GM18861 (cell line): Measurements from ENCODE around the gene TRIML2.

Experiments
- ATAC-seq: cut with Tn5 transposase; IDR thresholded peaks from one replicate; pipeline ENCODE4 v1.9.1; 2021; ENCODE audit not compliant: unreplicated experiment

The TRIML2 gene, protein sequence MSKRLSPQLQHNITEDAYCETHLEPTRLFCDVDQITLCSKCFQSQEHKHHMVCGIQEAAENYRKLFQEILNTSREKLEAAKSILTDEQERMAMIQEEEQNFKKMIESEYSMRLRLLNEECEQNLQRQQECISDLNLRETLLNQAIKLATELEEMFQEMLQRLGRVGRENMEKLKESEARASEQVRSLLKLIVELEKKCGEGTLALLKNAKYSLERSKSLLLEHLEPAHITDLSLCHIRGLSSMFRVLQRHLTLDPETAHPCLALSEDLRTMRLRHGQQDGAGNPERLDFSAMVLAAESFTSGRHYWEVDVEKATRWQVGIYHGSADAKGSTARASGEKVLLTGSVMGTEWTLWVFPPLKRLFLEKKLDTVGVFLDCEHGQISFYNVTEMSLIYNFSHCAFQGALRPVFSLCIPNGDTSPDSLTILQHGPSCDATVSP

GRCh38 chr4:188109157-188109755 is at the start of gene TRIML2:
Gene TRIML2, minus strand, starts transcription at chr4:188109603. Its CDS starts 4,235 bp downstream, at chr4:188105368.
- no peak for ATAC-seq

- ATAC-seq = no peak
These were observed 48.9 kb upstream of the TRIML2 start for GRCh38 chr4:188158336-188158735.

DNA sequence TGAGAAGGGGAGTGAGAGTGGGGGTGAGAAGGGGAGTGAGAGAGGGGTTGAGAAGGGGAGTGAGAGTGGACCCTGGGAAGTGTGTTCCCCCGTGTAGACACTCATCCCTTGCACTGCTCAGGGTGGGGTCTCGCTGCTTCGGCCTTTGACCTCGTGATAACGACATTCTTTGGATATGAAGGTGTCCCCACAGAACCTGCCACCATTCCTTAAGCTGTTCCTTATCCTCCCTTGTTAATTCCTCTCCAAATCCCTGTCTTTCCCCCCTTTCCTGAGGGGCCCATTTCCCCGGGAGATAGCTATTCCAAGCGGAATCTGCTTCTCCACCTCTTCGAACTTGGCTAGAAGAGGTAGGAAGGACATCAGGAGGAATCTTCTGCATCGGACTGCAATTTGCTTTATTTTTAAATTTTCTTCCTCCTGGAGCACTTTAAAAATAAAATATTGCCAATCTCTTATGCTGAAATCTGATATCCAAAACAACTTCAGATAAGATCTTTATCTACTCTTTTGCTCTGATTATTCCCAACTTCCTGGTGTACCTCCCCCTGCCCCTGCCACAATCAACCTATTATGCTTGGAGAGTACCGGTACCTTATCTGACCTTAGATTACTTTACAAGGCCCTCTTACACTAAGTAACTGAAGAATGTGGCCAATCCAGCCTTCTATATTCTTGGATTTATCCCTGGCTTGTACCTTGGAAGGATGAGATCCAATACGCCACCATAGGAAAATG is 45.4 kb upstream of the TRIML2 start:
- no peak for ATAC-seq

- ATAC-seq = no peak
These were observed 38.4 kb upstream of the TRIML2 start for GRCh38 chr4:188147776-188148175.

- ATAC-seq = no peak
These were observed 37.8 kb upstream of the TRIML2 start for GRCh38 chr4:188147176-188147575.

DNA sequence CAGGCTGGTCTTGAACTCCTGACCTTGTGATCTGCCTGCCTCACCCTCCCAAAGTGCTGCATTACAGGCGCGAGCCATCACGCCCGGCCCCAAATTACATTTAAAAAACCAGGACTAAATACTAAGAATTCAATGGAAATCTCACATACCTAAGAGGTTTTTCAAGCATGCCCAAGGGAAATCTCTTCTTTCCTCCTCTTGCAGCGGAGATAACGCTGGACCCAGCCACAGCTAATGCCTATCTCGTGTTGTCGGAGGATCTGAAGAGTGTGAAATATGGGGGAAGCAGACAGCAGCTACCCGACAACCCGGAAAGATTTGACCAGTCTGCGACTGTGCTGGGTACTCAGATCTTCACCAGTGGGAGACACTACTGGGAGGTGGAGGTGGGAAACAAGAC is 37.2 kb upstream of the TRIML2 start:
- ATAC-seq = no peak

GRCh38 chr4:188145601-188146000 is 36.2 kb upstream of the TRIML2 start:
- ATAC-seq = no peak

DNA sequence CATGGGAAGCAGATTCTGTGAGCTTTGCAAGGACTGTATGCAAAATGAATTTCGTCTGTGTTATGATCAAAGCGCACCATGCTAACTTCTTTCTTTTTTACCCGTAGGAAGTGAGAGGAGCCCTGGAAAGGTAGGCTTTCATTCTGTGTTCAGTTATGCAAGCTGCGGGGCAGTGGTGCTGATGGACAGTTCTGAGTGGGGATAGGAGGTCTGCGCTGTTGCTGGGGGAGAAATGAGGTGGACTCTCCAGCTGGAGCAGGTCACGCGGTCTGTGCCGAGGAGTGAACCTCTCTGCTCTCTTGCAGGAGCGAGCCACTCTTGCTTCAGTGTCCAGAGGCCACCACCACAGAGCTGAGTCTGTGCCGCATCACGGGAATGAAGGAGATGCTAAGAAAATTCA is 34.3 kb upstream of the TRIML2 start:
- no peak for ATAC-seq

- ATAC-seq = no peak
These were observed 30.3 kb upstream of the TRIML2 start for GRCh38 chr4:188139671-188140070.

DNA sequence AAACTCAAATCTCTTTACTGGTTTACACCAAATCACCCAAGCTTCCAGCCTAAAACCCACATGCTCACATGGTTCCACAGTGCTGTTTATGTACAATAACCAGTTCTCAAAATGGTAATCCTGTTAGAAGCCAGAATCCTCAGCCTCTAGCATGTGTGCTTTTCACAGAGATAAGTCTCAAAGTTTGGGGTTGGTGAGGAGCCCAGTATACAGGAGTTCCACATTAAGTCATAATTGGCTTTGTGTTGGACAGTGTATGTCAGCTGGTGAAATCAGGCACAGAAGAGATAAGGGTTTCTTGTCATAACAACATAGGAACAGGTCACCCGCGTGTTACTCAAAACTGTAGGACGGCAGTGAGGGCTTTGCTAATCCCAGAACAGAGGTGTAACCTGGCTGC is 29.7 kb upstream of the TRIML2 start, which contains the start of gene TRIML1:
TRIML1 (plus strand) TSS at position 301 of the 400 bp plus-strand sequence. CDS start 118 bp downstream, outside the sequence.
- no peak for ATAC-seq

DNA sequence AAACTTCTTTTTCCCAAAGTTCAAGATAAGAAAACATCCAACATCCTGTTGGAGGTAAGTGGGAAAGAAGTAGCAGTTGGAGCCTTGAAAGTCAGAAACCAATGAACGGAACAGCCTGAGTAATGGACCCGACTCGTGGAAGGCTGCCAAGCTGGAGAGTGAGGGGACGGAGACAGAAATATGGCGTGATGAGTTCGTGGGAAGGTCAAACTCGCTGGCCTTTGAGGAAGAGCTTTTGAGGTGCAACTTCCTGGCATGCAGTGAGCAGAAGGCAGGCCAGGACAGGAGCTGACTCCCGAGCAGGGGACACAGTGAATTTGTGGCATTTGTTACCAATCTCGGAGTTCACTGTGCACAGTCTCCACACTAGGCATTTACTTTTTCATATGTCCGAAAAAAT is 28.8 kb upstream of the TRIML2 start:
- ATAC-seq = no peak

DNA sequence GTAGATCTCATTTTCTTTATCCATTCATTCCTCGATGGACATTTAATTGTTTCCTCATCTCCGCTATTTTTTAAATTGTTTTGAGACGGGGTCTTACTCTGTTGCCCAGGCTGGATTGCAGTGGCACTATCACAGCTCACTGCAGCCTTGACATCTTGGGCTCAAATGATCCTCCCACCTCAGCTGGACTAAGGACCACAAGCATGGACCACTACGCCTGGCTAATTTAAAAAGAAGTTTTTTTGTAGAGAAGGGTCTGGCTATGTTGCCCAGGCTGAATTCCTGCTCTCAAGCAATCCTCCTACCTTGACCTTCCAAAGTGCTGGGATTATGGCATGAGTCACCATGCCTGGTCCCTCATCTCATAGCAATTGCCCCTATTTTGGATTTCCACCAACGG is 22.8 kb upstream of the TRIML2 start:
- ATAC-seq = no peak

DNA sequence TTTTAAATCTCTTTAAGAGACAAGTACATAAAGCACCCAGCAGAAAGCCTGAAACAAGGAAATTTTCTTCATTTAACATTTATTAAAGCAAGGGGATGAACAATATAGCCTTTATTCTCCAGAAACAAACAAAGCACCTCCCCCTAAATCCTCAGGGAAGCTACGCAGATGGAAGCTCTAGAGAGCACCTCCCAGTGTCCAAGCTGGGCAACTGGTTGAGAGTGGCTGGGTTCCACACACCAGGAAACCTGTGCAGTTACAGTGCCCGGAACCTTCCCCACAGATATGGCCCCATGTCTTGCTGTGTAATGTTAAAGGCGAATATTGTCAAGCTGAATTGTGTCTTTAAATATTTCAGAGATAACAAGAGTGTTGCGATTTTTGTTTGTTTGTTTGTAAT is 21.0 kb upstream of the TRIML2 start:
- ATAC-seq = no peak

DNA sequence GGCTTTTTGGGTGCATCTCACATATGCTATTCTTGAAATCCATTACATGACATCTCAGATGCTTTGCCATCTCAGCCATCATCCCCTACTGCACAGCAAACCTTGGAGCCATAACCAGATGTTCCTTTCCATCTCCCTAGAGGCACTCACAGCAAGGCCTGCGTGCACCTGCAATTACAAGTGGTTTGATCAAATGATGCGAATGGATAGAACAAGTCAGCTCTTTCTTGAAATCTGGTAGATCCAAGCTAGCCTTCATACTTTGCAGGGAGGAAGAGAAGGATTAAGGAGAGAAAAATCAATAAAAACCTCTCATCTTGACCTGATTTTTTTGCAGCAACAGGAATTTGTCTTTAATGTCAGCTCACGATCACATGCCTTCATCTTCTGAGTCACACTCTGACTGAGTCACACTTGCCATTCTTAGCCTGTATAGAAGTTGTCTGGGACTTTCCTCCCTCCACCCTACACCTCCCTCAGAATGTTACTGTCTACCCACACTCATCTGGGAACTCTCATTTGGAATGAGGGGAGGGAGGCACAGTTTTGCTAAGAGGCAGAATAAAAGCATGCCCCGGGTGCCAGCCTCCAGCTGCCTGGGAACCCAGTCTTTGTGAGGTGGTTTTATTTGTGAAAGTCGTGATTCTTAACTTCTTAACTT is 17.9 kb upstream of the TRIML2 start:
- ATAC-seq = no peak

DNA sequence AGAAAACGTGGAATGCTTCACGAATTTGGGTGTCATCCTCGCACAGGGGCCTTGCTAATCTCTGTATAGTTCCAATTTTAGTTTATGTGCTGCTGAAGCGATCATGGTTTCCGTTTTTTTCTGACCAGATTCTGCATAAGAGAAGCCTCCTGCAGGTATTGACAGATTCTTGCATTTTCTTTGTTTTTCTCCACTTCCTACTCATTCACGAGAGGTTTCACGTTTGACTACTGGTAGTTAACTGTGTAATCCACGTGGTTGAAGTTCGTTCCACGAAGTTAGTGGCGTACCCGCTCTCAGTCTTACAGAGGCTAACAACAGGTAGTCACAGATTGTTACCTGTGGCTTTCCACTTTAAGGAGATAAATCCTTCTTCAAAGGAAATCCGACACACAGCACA is 12.1 kb upstream of the TRIML2 start:
- ATAC-seq = no peak

- ATAC-seq = no peak
These were observed 8.4 kb upstream of the TRIML2 start for GRCh38 chr4:188117631-188118324.

GRCh38 chr4:188113156-188113555 is 3.8 kb upstream of the TRIML2 start:
- no peak for ATAC-seq

- ATAC-seq = no peak
These were observed 2.6 kb upstream of the TRIML2 start for GRCh38 chr4:188111955-188112354.

DNA sequence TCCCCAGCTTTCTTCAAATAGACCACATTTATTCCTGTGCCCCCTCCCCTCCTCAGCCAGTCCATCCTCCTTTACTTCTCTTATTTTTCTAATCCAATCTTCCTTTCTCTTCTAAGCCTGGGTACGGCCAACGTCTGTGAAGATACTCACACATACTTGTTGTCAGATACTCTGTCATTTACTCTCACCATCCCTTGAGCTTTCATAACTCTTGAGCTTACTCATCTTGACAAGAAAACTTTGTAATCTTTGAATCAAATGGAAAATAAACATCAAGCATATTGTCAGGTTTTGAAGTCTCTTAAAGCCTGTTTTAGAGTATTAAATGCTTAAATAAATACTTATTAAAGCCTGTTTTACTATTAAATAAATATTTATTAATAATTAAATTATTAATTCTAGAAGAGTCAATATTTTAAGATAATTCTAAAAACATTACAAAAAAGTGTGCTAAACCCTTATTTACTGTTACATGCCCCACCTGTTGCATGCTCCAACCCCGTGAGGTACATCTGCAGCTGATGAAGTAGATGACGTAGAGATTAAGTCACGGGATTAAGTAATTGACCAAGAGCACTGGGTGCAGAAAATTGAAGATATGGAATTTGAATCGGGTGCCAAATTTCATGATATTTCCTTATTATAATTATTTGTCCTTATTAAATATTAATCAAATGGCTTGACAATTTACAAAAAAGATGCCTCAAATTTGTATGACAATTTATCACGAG is 1.5 kb upstream of the TRIML2 start:
- no peak for ATAC-seq

DNA sequence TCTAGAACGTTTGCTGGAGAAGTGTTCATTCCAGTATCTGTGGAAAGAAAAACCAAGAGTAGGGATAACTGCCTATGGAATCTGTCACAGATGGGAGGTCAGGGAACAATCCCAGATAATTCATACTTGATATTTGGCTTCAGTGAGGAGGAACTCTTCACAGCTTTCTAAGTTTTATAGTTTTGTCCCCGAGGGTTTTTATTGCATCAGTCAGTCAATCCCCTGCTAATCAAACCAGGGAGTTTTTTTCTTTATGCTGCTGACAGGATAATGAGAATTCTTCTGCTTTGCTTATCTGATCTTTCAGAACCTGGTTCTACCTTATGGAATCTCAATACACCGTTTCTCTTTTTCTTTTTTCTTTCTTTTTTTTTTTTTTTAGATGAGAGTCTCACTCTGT is 633 bp upstream of the TRIML2 start:
- no peak for ATAC-seq
